Liver (tissue), 9 donors: Measurements from ENCODE around the gene TRMT61B. TPM values are rescaled to one million over a fixed set of nuclear protein-coding genes. Genes with fewer than 3 reads are reported as not detected.

ENCODE experiments used
- DNase-seq: peaks from one replicate; pipeline ENCODE4 v3.0.0-alpha.2; 2017; ENCODE audit warnings: low spot score
- H3K27ac ChIP-seq, 2 donors: one replicate each; pipeline ENCODE4 v1.7.0; 2013; ENCODE audit warnings: inconsistent platforms in 2 of 2, low read length in 2 of 2, control low read depth in 1 of 2, low read depth in 1 of 2, mild to moderate bottlenecking in 1 of 2
- H3K27me3 ChIP-seq, 4 donors: one replicate each; pipeline versions ENCODE4 v1.6.1 to v1.7.0; 2013; ENCODE audit warnings: low read length in 3 of 4, inconsistent platforms in 1 of 4, mild to moderate bottlenecking in 1 of 4, moderate library complexity in 1 of 4; ENCODE audit not compliant: control insufficient read depth in 4 of 4, insufficient read depth in 4 of 4
- H3K36me3 ChIP-seq, 4 donors: one replicate each; pipeline versions ENCODE4 v1.6.1 to v1.7.0; 2013; ENCODE audit warnings: low read length in 3 of 4, mild to moderate bottlenecking in 3 of 4, low read depth in 1 of 4, moderate library complexity in 1 of 4; ENCODE audit not compliant: control insufficient read depth in 4 of 4, insufficient read depth in 3 of 4
- H3K4me1 ChIP-seq, 4 donors: one replicate each; pipeline versions ENCODE4 v1.6.1 to v1.7.0; 2013; ENCODE audit warnings: low read length in 3 of 4, mild to moderate bottlenecking in 3 of 4, moderate library complexity in 1 of 4; ENCODE audit not compliant: control insufficient read depth in 4 of 4, insufficient read depth in 4 of 4
- H3K4me3 ChIP-seq, 3 donors: one replicate each; pipeline versions ENCODE4 v1.6.1 to v1.7.0; 2013; ENCODE audit warnings: low read length in 3 of 3, control low read depth in 1 of 3, low read depth in 1 of 3, mild to moderate bottlenecking in 1 of 3
- H3K9ac ChIP-seq, 2 donors: one replicate each; pipeline ENCODE4 v1.7.0; 2013; ENCODE audit warnings: low read length in 2 of 2, mild to moderate bottlenecking in 2 of 2, moderate library complexity in 2 of 2, control low read depth in 1 of 2, low read depth in 1 of 2
- H3K9me3 ChIP-seq, 4 donors: one replicate each; pipeline versions ENCODE4 v1.6.1 to v1.7.0; 2013; ENCODE audit warnings: low read length in 3 of 4; ENCODE audit not compliant: control insufficient read depth in 4 of 4
- EGR1 ChIP-seq, 2 donors: IDR thresholded peaks; 2 replicates each; pipeline ENCODE4 v1.6.1; 2016 to 2018; ENCODE audit warnings: antibody characterized with exemption in 2 of 2, low read depth in 2 of 2
- FOXA1 ChIP-seq: IDR thresholded peaks from 2 replicates; pipeline ENCODE4 v1.6.1; 2016; ENCODE audit warnings: antibody characterized with exemption
- FOXA2 ChIP-seq: IDR thresholded peaks from 2 replicates; pipeline ENCODE4 v1.6.1; 2016; ENCODE audit warnings: antibody characterized with exemption
- GABPA ChIP-seq, 2 donors: IDR thresholded peaks in 1 of 2; conservative IDR thresholded peaks in 1 of 2; 2 replicates each; pipeline ENCODE4 v1.6.1; 2016; ENCODE audit warnings: antibody characterized with exemption in 2 of 2, mild to moderate bottlenecking in 1 of 2, moderate library complexity in 1 of 2
- HNF4A ChIP-seq, 2 donors: conservative IDR thresholded peaks; 2 replicates each; pipeline ENCODE4 v1.6.1; 2016; ENCODE audit warnings: antibody characterized with exemption in 2 of 2, mild to moderate bottlenecking in 2 of 2
- HNF4G ChIP-seq: IDR thresholded peaks from 2 replicates; pipeline ENCODE4 v1.6.1; 2016; ENCODE audit warnings: antibody characterized with exemption
- JUND ChIP-seq, 2 donors: IDR thresholded peaks; 2 replicates each; pipeline ENCODE4 v1.6.1; 2016; ENCODE audit warnings: antibody characterized with exemption in 2 of 2
- NR2F2 ChIP-seq: IDR thresholded peaks from 2 replicates; pipeline ENCODE4 v1.6.1; 2016; ENCODE audit warnings: antibody characterized with exemption
- RAD21 ChIP-seq, 2 donors: IDR thresholded peaks; 2 replicates each; pipeline ENCODE4 v1.6.1; 2016; ENCODE audit warnings: antibody characterized with exemption in 2 of 2, mild to moderate bottlenecking in 2 of 2
- RXRA ChIP-seq, 2 donors: IDR thresholded peaks; 2 replicates each; pipeline ENCODE4 v1.6.1; 2017 to 2018; ENCODE audit warnings: antibody characterized with exemption in 2 of 2, mild to moderate bottlenecking in 1 of 2
- SP1 ChIP-seq: IDR thresholded peaks from 2 replicates; pipeline ENCODE4 v1.6.1; 2018; ENCODE audit warnings: antibody characterized with exemption, mild to moderate bottlenecking
- TAF1 ChIP-seq: conservative IDR thresholded peaks from 2 replicates; pipeline ENCODE4 v1.6.1; 2016; ENCODE audit warnings: antibody characterized with exemption, mild to moderate bottlenecking
- YY1 ChIP-seq: IDR thresholded peaks from 2 replicates; pipeline ENCODE4 v1.6.1; 2016; ENCODE audit warnings: antibody characterized with exemption, mild to moderate bottlenecking
- WGBS: extraction: QIAGEN DNeasy Blood & Tissue Kit; methylation state at CpG from one replicate; pipeline ENCODE4 v1.1.7; 2013; 5-methylcytosine and 5-hydroxymethylcytosine counted together
- polyA plus RNA-seq, 2 donors: library from polyadenylated mRNA; stranded (reverse) in 1 of 2; unstranded in 1 of 2; fragments of 200-250 nt in 1 of 2; fragments of >200 nt in 1 of 2; fragmentation: Nextera tagmentation in 1 of 2; extraction: Ambion mirVana in 1 of 2; gene quantifications; one replicate each; pipeline versions ENCODE4 v1.2.1 to v1.2.3, GENCODE V29; 2013 to 2015
- total RNA-seq, 2 donors: library from RNA; depleted of rRNA; stranded (reverse); fragments of >200 nt; gene quantifications; one replicate each; pipeline ENCODE4 v1.2.3, GENCODE V29; 2014
- TF ChIP-seq, protein P1 (sequence below): IDR thresholded peaks from 2 replicates; pipeline ENCODE4 v1.6.1; 2016; ENCODE audit warnings: antibody characterized with exemption, mild to moderate bottlenecking
- TF ChIP-seq, protein P2 (sequence below): IDR thresholded peaks from 2 replicates; pipeline ENCODE4 v1.6.1; 2016; ENCODE audit warnings: antibody characterized with exemption
- TF ChIP-seq, protein P3 (sequence below): IDR thresholded peaks from 2 replicates; pipeline ENCODE4 v1.6.1; 2016; ENCODE audit warnings: antibody characterized with exemption
- TF ChIP-seq, protein P4 (sequence below): IDR thresholded peaks from 2 replicates; pipeline ENCODE4 v1.6.1; 2016; ENCODE audit warnings: antibody characterized with exemption
- TF ChIP-seq, protein P5 (sequence below): fragments of 150-350 bp; IDR thresholded peaks from 2 replicates; pipeline ENCODE4 v1.5.1; 2017; ENCODE audit warnings: improper control_type of control experiment, low read depth, low read length; ENCODE audit not compliant: missing input control
- donor health status: healthy.
- donor health status: healthy.
- donor health status: healthy.
- donor health status: healthy.
- donor health status: healthy.

TRMT61B gene
- total and polyA plus RNA-seq, 4 donors, result 7.6 to 10.6 (median 9.7) TPM

DNA sequence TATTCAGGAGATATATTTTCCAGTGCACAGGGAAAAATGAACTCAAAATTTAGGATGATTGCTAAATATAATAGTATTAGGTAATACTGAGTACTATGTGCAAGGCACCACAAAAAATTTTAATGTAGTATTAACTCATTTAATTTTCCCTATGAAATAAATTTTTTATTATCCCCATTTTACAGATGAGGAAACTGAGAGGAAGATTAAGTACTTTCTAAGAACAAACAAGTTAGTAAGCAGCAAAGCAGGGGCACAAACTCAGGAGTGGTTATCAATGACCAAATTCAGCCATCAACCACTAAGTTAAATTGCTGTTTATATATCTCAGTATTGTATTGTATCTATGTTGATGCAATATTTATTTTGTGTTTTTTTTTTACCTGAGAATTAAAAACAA is 45.2 kb downstream of the TRMT61B start:
- H3K27me3 ChIP-seq, result no peaks in the 10 kb centered on the region
- no peak for DNase-seq
- no peak overlapping the region for H3K4me3 ChIP-seq
- no peaks in the 10 kb centered on the region for H3K36me3 ChIP-seq
- peaks cover 0 to 1% (median 0%) of the 10 kb centered on the region in 4 donors for H3K4me1 ChIP-seq
- no peak overlapping the region for H3K27ac ChIP-seq
- H3K9ac ChIP-seq, result no peak overlapping the region
- TF ChIP-seq, protein P1, sequence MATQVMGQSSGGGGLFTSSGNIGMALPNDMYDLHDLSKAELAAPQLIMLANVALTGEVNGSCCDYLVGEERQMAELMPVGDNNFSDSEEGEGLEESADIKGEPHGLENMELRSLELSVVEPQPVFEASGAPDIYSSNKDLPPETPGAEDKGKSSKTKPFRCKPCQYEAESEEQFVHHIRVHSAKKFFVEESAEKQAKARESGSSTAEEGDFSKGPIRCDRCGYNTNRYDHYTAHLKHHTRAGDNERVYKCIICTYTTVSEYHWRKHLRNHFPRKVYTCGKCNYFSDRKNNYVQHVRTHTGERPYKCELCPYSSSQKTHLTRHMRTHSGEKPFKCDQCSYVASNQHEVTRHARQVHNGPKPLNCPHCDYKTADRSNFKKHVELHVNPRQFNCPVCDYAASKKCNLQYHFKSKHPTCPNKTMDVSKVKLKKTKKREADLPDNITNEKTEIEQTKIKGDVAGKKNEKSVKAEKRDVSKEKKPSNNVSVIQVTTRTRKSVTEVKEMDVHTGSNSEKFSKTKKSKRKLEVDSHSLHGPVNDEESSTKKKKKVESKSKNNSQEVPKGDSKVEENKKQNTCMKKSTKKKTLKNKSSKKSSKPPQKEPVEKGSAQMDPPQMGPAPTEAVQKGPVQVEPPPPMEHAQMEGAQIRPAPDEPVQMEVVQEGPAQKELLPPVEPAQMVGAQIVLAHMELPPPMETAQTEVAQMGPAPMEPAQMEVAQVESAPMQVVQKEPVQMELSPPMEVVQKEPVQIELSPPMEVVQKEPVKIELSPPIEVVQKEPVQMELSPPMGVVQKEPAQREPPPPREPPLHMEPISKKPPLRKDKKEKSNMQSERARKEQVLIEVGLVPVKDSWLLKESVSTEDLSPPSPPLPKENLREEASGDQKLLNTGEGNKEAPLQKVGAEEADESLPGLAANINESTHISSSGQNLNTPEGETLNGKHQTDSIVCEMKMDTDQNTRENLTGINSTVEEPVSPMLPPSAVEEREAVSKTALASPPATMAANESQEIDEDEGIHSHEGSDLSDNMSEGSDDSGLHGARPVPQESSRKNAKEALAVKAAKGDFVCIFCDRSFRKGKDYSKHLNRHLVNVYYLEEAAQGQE, result no peak
- TF ChIP-seq YY1 (no peak), TAF1 (no peak), JUND (IDR thresholded peaks at IDR 0.05) (no peak), GABPA (IDR thresholded peaks at IDR 0.05 in 1 of 2, conservative IDR thresholded peaks at IDR 0.05 in 1 of 2) (no peak), NR2F2 (no peak), HNF4G (no peak), HNF4A (conservative IDR thresholded peaks at IDR 0.05) (no peak), FOXA2 (no peak), FOXA1 (no peak), SP1 (no peak), RXRA (IDR thresholded peaks at IDR 0.05) (no peak), RAD21 (IDR thresholded peaks at IDR 0.05) (no peak), EGR1 (IDR thresholded peaks at IDR 0.05; ENCODE audit: low read depth in 2 of 2) (no peak)
- TF ChIP-seq, protein P2, sequence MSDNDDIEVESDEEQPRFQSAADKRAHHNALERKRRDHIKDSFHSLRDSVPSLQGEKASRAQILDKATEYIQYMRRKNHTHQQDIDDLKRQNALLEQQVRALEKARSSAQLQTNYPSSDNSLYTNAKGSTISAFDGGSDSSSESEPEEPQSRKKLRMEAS, result no peak
- TF ChIP-seq, protein P3, sequence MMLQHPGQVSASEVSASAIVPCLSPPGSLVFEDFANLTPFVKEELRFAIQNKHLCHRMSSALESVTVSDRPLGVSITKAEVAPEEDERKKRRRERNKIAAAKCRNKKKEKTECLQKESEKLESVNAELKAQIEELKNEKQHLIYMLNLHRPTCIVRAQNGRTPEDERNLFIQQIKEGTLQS, result no peak
- TF ChIP-seq, protein P4, sequence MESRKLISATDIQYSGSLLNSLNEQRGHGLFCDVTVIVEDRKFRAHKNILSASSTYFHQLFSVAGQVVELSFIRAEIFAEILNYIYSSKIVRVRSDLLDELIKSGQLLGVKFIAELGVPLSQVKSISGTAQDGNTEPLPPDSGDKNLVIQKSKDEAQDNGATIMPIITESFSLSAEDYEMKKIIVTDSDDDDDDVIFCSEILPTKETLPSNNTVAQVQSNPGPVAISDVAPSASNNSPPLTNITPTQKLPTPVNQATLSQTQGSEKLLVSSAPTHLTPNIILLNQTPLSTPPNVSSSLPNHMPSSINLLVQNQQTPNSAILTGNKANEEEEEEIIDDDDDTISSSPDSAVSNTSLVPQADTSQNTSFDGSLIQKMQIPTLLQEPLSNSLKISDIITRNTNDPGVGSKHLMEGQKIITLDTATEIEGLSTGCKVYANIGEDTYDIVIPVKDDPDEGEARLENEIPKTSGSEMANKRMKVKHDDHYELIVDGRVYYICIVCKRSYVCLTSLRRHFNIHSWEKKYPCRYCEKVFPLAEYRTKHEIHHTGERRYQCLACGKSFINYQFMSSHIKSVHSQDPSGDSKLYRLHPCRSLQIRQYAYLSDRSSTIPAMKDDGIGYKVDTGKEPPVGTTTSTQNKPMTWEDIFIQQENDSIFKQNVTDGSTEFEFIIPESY, result no peak
- TF ChIP-seq, protein P5, sequence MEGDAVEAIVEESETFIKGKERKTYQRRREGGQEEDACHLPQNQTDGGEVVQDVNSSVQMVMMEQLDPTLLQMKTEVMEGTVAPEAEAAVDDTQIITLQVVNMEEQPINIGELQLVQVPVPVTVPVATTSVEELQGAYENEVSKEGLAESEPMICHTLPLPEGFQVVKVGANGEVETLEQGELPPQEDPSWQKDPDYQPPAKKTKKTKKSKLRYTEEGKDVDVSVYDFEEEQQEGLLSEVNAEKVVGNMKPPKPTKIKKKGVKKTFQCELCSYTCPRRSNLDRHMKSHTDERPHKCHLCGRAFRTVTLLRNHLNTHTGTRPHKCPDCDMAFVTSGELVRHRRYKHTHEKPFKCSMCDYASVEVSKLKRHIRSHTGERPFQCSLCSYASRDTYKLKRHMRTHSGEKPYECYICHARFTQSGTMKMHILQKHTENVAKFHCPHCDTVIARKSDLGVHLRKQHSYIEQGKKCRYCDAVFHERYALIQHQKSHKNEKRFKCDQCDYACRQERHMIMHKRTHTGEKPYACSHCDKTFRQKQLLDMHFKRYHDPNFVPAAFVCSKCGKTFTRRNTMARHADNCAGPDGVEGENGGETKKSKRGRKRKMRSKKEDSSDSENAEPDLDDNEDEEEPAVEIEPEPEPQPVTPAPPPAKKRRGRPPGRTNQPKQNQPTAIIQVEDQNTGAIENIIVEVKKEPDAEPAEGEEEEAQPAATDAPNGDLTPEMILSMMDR, result no peak
- H3K9me3 ChIP-seq, result no peaks in the 10 kb centered on the region

DNA sequence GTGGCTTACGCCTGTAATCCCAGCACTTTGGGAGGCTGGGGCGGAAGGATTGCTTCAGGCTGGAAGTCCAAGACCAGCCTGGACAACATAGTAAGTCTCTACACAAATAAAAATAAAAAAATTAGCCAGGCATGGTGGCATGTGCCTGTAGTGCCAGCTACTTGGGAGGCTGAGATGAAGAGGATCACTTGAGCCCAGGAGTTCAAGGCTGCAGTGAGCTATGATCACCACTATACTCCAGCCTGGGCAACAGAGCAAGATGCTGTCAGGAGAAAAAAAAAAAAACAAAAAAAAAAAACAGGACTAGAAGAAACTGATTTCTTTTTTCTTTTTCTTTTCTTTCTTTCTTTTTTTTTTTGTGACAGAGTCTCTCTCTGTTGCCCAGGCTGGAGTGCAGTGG is 45.9 kb downstream of the TRMT61B start:
- Histone ChIP-seq H3K36me3 (no peaks in the 10 kb centered on the region), H3K27me3 (no peaks in the 10 kb centered on the region), H3K9ac (no peak overlapping the region), H3K4me1 (peaks cover 0 to 1% (median 0%) of the 10 kb centered on the region in 4 donors), H3K4me3 (no peak overlapping the region), H3K27ac (no peak overlapping the region), H3K9me3 (no peaks in the 10 kb centered on the region)
- WGBS, result 97% methylated on average over 2 of the region's 2 CpGs
- no peak for DNase-seq
- TF ChIP-seq JUND (IDR thresholded peaks at IDR 0.05) (no peak), FOXA2 (no peak), SP1 (no peak)
- TF ChIP-seq, protein P2, result no peak
- TF ChIP-seq, protein P5, result no peak
